ENCODE measurements around the gene ZKSCAN8. TPM values are rescaled to one million over a fixed set of nuclear protein-coding genes. Genes with fewer than 3 reads are reported as not detected.
A peak's percentile ranks its signal among the peaks of the same experiment; 100 is the strongest.

The ZKSCAN8 gene
- total RNA-seq, 1 donor from 2014 or later: 20.8 TPM

- intact Hi-C loops (cut with micrococcal nuclease): no loop called here
- Mint-ChIP-seq H3K9me3 (peaks cover 39% of the 10 kb centered on the region), H3K27me3 (ENCODE audit: low read depth) (no peaks in the 10 kb centered on the region), H3K4me3 (ENCODE audit: low read depth) (no peak overlapping the region), H3K36me3 (ENCODE audit: low read depth) (peaks cover 95% of the 10 kb centered on the region), H3K4me1 (ENCODE audit: low read depth) (peaks cover 5% of the 10 kb centered on the region), H3K27ac (no peak overlapping the region)
- DNase-seq (ENCODE audit: low spot score): no peak
These were observed 10.8 kb downstream of the ZKSCAN8 start for GRCh38 chr6:28152531-28152930.

GRCh38 chr6:28153546-28153945, 11.9 kb downstream of the ZKSCAN8 start:
- no peak overlapping the region for H3K27ac Mint-ChIP-seq
- peaks cover 40% of the 10 kb centered on the region for H3K9me3 Mint-ChIP-seq
- intact Hi-C loops (cut with micrococcal nuclease): no loop called here
- DNase-seq (ENCODE audit: low spot score): no peak
- H3K36me3 Mint-ChIP-seq (ENCODE audit: low read depth): peaks cover 95% of the 10 kb centered on the region
- H3K4me3 Mint-ChIP-seq (ENCODE audit: low read depth): no peak overlapping the region
- H3K4me1 Mint-ChIP-seq (ENCODE audit: low read depth): peaks cover 1% of the 10 kb centered on the region
- H3K27me3 Mint-ChIP-seq (ENCODE audit: low read depth): no peaks in the 10 kb centered on the region

GRCh38 chr6:28154357-28154756, 12.7 kb downstream of the ZKSCAN8 start:
- Mint-ChIP-seq H3K27me3 (ENCODE audit: low read depth) (no peaks in the 10 kb centered on the region), H3K4me3 (ENCODE audit: low read depth) (no peak overlapping the region), H3K9me3 (peaks cover 47% of the 10 kb centered on the region), H3K4me1 (ENCODE audit: low read depth) (no peaks in the 10 kb centered on the region), H3K36me3 (ENCODE audit: low read depth) (peaks cover 95% of the 10 kb centered on the region), H3K27ac (no peak overlapping the region)
- intact Hi-C loops (cut with micrococcal nuclease): no loop called here
- DNase-seq (ENCODE audit: low spot score): no peak

- Mint-ChIP-seq H3K4me3 (ENCODE audit: low read depth) (no peak overlapping the region), H3K9me3 (peaks cover 45% of the 10 kb centered on the region), H3K27ac (no peak overlapping the region), H3K4me1 (ENCODE audit: low read depth) (peaks cover 11% of the 10 kb centered on the region), H3K27me3 (ENCODE audit: low read depth) (no peaks in the 10 kb centered on the region), H3K36me3 (ENCODE audit: low read depth) (peaks cover 82% of the 10 kb centered on the region)
- no peak for DNase-seq (ENCODE audit: low spot score)
- intact Hi-C loops (cut with micrococcal nuclease): no loop called here
These were observed 16.6 kb downstream of the ZKSCAN8 start for GRCh38 chr6:28158318-28158717.

- Mint-ChIP-seq H3K27me3 (ENCODE audit: low read depth) (no peaks in the 10 kb centered on the region), H3K4me3 (ENCODE audit: low read depth) (no peak overlapping the region), H3K36me3 (ENCODE audit: low read depth) (peaks cover 74% of the 10 kb centered on the region), H3K9me3 (peaks cover 37% of the 10 kb centered on the region), H3K4me1 (ENCODE audit: low read depth) (peaks cover 11% of the 10 kb centered on the region), H3K27ac (no peak overlapping the region)
- intact Hi-C loops (cut with micrococcal nuclease): no loop called here
- DNase-seq (ENCODE audit: low spot score): no peak
These were observed 17.4 kb downstream of the ZKSCAN8 start for GRCh38 chr6:28159029-28159607.

- Mint-ChIP-seq H3K9me3 (peaks cover 29% of the 10 kb centered on the region), H3K4me3 (ENCODE audit: low read depth) (no peak overlapping the region), H3K36me3 (ENCODE audit: low read depth) (peaks cover 63% of the 10 kb centered on the region), H3K27me3 (ENCODE audit: low read depth) (no peaks in the 10 kb centered on the region), H3K27ac (no peak overlapping the region), H3K4me1 (ENCODE audit: low read depth) (peaks cover 11% of the 10 kb centered on the region)
- no peak for DNase-seq (ENCODE audit: low spot score)
- intact Hi-C loops (cut with micrococcal nuclease): no loop called here
These were observed 18.6 kb downstream of the ZKSCAN8 start for GRCh38 chr6:28160233-28160632.

GRCh38 chr6:28161410-28162079, 19.9 kb downstream of the ZKSCAN8 start:
- H3K27ac Mint-ChIP-seq: no peak overlapping the region

GRCh38 chr6:28165563-28165962, 23.9 kb downstream of the ZKSCAN8 start:
- peaks cover 11% of the 10 kb centered on the region for H3K4me1 Mint-ChIP-seq (ENCODE audit: low read depth)
- H3K27ac Mint-ChIP-seq: no peak overlapping the region
- no peak overlapping the region for H3K4me3 Mint-ChIP-seq (ENCODE audit: low read depth)
- peaks cover 12% of the 10 kb centered on the region for H3K9me3 Mint-ChIP-seq
- H3K27me3 Mint-ChIP-seq (ENCODE audit: low read depth): peaks cover 1% of the 10 kb centered on the region
- DNase-seq (ENCODE audit: low spot score): no peak
- H3K36me3 Mint-ChIP-seq (ENCODE audit: low read depth): peaks cover 13% of the 10 kb centered on the region
- intact Hi-C loops (cut with micrococcal nuclease): no loop called here

More at GRCh38 chr6:28161410-28162079, 19.9 kb downstream of the ZKSCAN8 start:
- Mint-ChIP-seq H3K36me3 (ENCODE audit: low read depth) (peaks cover 52% of the 10 kb centered on the region), H3K4me1 (ENCODE audit: low read depth) (peaks cover 11% of the 10 kb centered on the region), H3K4me3 (ENCODE audit: low read depth) (peak overlapping the region; percentile 43), H3K27me3 (ENCODE audit: low read depth) (no peaks in the 10 kb centered on the region), H3K9me3 (peaks cover 24% of the 10 kb centered on the region)
- DNase-seq (ENCODE audit: low spot score): peak; percentile 62
- intact Hi-C loops (cut with micrococcal nuclease): no loop called here

- H3K9me3 Mint-ChIP-seq: peaks cover 4% of the 10 kb centered on the region
- H3K4me3 Mint-ChIP-seq (ENCODE audit: low read depth): no peak overlapping the region
- H3K27ac Mint-ChIP-seq: no peak overlapping the region
- peaks cover 4% of the 10 kb centered on the region for H3K36me3 Mint-ChIP-seq (ENCODE audit: low read depth)
- intact Hi-C loops (cut with micrococcal nuclease): no loop called here
- H3K27me3 Mint-ChIP-seq (ENCODE audit: low read depth): peaks cover 1% of the 10 kb centered on the region
- peaks cover 3% of the 10 kb centered on the region for H3K4me1 Mint-ChIP-seq (ENCODE audit: low read depth)
- DNase-seq (ENCODE audit: low spot score): no peak
These were observed 25.4 kb downstream of the ZKSCAN8 start for GRCh38 chr6:28167068-28167467.

- H3K27me3 Mint-ChIP-seq (ENCODE audit: low read depth): peaks cover 1% of the 10 kb centered on the region
- H3K4me3 Mint-ChIP-seq (ENCODE audit: low read depth): no peak overlapping the region
- H3K9me3 Mint-ChIP-seq: no peaks in the 10 kb centered on the region
- intact Hi-C loops (cut with micrococcal nuclease): no loop called here
- H3K4me1 Mint-ChIP-seq (ENCODE audit: low read depth): no peaks in the 10 kb centered on the region
- no peak for DNase-seq (ENCODE audit: low spot score)
- no peaks in the 10 kb centered on the region for H3K36me3 Mint-ChIP-seq (ENCODE audit: low read depth)
- no peak overlapping the region for H3K27ac Mint-ChIP-seq
These were observed 26.2 kb downstream of the ZKSCAN8 start for GRCh38 chr6:28167926-28168325.

- no peaks in the 10 kb centered on the region for H3K36me3 Mint-ChIP-seq (ENCODE audit: low read depth)
- DNase-seq (ENCODE audit: low spot score): no peak
- H3K4me3 Mint-ChIP-seq (ENCODE audit: low read depth): no peak overlapping the region
- H3K4me1 Mint-ChIP-seq (ENCODE audit: low read depth): no peaks in the 10 kb centered on the region
- peaks cover 3% of the 10 kb centered on the region for H3K9me3 Mint-ChIP-seq
- intact Hi-C loops (cut with micrococcal nuclease): no loop called here
- H3K27me3 Mint-ChIP-seq (ENCODE audit: low read depth): peaks cover 1% of the 10 kb centered on the region
- no peak overlapping the region for H3K27ac Mint-ChIP-seq
These were observed 29.6 kb downstream of the ZKSCAN8 start for GRCh38 chr6:28171271-28171670.

GRCh38 chr6:28172006-28172405, 30.3 kb downstream of the ZKSCAN8 start:
- peaks cover 9% of the 10 kb centered on the region for H3K9me3 Mint-ChIP-seq
- no peak overlapping the region for H3K4me3 Mint-ChIP-seq (ENCODE audit: low read depth)
- H3K27ac Mint-ChIP-seq: no peak overlapping the region
- peaks cover 1% of the 10 kb centered on the region for H3K27me3 Mint-ChIP-seq (ENCODE audit: low read depth)
- intact Hi-C loops (cut with micrococcal nuclease): no loop called here
- DNase-seq (ENCODE audit: low spot score): no peak
- H3K36me3 Mint-ChIP-seq (ENCODE audit: low read depth): no peaks in the 10 kb centered on the region
- H3K4me1 Mint-ChIP-seq (ENCODE audit: low read depth): no peaks in the 10 kb centered on the region

- Mint-ChIP-seq H3K4me3 (ENCODE audit: low read depth) (no peak overlapping the region), H3K27me3 (ENCODE audit: low read depth) (peaks cover under 1% of the 10 kb centered on the region), H3K9me3 (peaks cover 11% of the 10 kb centered on the region), H3K27ac (no peak overlapping the region), H3K4me1 (ENCODE audit: low read depth) (no peaks in the 10 kb centered on the region), H3K36me3 (ENCODE audit: low read depth) (no peaks in the 10 kb centered on the region)
- DNase-seq (ENCODE audit: low spot score): no peak
- intact Hi-C loops (cut with micrococcal nuclease): no loop called here
These were observed 34.7 kb downstream of the ZKSCAN8 start for GRCh38 chr6:28176373-28176772.

Data from activated T-helper 2 cell treated with anti-CD3 and anti-CD28 coated beads, Interferon-gamma antibody, Interleukin-2, Interleukin-4, amounts not matched to agents 10 μg/mL and 5 μg/mL and 100 μg/mL, durations not matched to agents 14 hours and 24 hours and 36 hours (primary cell).